Stimulated activated CD8-positive, alpha-beta memory T cell treated with anti-CD3 and anti-CD28 coated beads, Interleukin-4, amount 100 ng/mL, for 4 hours (primary cell): ENCODE results near the gene CLPTM1.
"Not testable (repeated sequence)": the region's sequence is repeated elsewhere in the genome, so short reads cannot be mapped to it uniquely, and the experiment has no call there.

ENCODE experiments used
- DNase-seq, 2 donors: peaks; one replicate each; pipeline ENCODE4 v3.0.0-alpha.2; 2020; ENCODE audit warnings: low read depth in 2 of 2, low spot score in 1 of 2

CLPTM1 gene

GRCh38 chr19:44954649-44955504 is at the start of gene CLPTM1:
Gene CLPTM1 (plus strand): TSS chr19:44955380. CDS start chr19:44955396, 16 bp downstream.
- DNase-seq = peak; percentile 92

- no peak for DNase-seq
Observed at GRCh38 chr19:44905437-44906160, 49.6 kb upstream of the CLPTM1 start, which contains the start of gene APOE. Gene APOE (plus strand): TSS chr19:44905796. CDS start chr19:44906625, 829 bp downstream.

GRCh38 chr19:44907613-44908012 is 47.6 kb upstream of the CLPTM1 start:
- DNase-seq = no peak

GRCh38 chr19:44908074-44908835 is 46.9 kb upstream of the CLPTM1 start:
- no peak for DNase-seq

- no peak for DNase-seq
Observed at GRCh38 chr19:44908836-44909261, 46.3 kb upstream of the CLPTM1 start.

- no peak for DNase-seq
Observed at GRCh38 chr19:44909775-44910174, 45.4 kb upstream of the CLPTM1 start.

GRCh38 chr19:44911896-44912295 is 43.3 kb upstream of the CLPTM1 start:
- not testable (repeated sequence) for DNase-seq

GRCh38 chr19:44912854-44913253 is 42.3 kb upstream of the CLPTM1 start:
- no peak for DNase-seq

GRCh38 chr19:44913512-44914432 is 41.4 kb upstream of the CLPTM1 start:
- DNase-seq = not testable (repeated sequence)

GRCh38 chr19:44914433-44915206 is 40.6 kb upstream of the CLPTM1 start, which contains the start of gene APOC1:
Gene APOC1 (plus strand): TSS chr19:44914608. CDS start chr19:44914892, 284 bp downstream.
- DNase-seq = peak; percentile 47 to 54

- no peak for DNase-seq
Observed at GRCh38 chr19:44924243-44924725, 30.9 kb upstream of the CLPTM1 start.

GRCh38 chr19:44925114-44925891 is 29.9 kb upstream of the CLPTM1 start:
- DNase-seq = no peak

- not testable (repeated sequence) for DNase-seq
Observed at GRCh38 chr19:44926245-44927077, 28.7 kb upstream of the CLPTM1 start.

GRCh38 chr19:44927746-44928145 is 27.4 kb upstream of the CLPTM1 start:
- DNase-seq = no peak

GRCh38 chr19:44930088-44930487 is 25.1 kb upstream of the CLPTM1 start:
- no peak for DNase-seq

- no peak for DNase-seq
Observed at GRCh38 chr19:44931541-44931940, 23.6 kb upstream of the CLPTM1 start.

- no peak for DNase-seq
Observed at GRCh38 chr19:44939668-44940067, 15.5 kb upstream of the CLPTM1 start.
